Measurements from ENCODE around the gene OR52N2.

GRCh38 chr11:5865826-5866225 is 57.1 kb downstream of the OR52N2 start:
- TF ChIP-seq, protein P1, sequence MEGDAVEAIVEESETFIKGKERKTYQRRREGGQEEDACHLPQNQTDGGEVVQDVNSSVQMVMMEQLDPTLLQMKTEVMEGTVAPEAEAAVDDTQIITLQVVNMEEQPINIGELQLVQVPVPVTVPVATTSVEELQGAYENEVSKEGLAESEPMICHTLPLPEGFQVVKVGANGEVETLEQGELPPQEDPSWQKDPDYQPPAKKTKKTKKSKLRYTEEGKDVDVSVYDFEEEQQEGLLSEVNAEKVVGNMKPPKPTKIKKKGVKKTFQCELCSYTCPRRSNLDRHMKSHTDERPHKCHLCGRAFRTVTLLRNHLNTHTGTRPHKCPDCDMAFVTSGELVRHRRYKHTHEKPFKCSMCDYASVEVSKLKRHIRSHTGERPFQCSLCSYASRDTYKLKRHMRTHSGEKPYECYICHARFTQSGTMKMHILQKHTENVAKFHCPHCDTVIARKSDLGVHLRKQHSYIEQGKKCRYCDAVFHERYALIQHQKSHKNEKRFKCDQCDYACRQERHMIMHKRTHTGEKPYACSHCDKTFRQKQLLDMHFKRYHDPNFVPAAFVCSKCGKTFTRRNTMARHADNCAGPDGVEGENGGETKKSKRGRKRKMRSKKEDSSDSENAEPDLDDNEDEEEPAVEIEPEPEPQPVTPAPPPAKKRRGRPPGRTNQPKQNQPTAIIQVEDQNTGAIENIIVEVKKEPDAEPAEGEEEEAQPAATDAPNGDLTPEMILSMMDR (conservative IDR thresholded peaks at IDR 0.05 in 1 of 2, IDR thresholded peaks at IDR 0.05 in 1 of 2; ENCODE audit: low read depth in 1 of 2, low read length in 2 of 2): no peak
- TF ChIP-seq EZH2 (IDR thresholded peaks at IDR 0.05; ENCODE audit: low read length, missing control alignments): no peak
